GM21737 (cell line): ENCODE results near the gene DHX16.

Experiments
- ATAC-seq: cut with Tn5 transposase; IDR thresholded peaks from one replicate; pipeline ENCODE4 v1.9.1; 2021; ENCODE audit warnings: mild to moderate bottlenecking, moderate library complexity; ENCODE audit not compliant: unreplicated experiment

The DHX16 gene

GRCh38 chr6:30696432-30696831 is 23.6 kb upstream of the DHX16 start:
- ATAC-seq = no peak

DNA sequence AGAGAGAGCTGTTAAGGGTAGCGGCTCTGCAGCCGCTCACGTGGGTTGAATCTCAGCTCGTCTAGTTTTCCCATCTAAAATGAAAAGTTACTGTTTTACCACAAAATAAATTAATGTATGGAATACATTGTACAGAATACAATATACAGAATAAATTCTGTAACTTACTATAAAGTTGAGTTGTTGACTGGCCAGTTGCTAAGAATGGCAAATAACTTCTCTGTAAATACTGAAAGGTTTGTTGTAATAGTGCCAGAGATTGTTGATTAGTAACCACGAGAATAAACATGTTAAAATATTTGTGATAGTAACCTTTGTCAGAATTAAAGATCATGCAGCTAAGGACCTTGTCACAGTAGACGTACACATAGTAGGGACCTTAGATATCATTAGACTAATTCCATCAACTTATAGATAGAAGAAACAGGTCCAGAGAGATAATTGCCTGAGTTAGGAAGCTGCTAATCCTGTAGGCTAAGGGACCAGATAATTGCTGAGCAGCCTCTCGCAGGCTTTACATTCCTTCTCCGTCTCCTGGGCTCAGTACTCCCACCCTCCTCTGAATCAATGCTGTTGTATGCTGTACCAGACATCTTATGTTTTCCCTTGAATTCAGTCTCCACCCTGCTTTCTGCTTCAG is 18.5 kb upstream of the DHX16 start:
- no peak for ATAC-seq

GRCh38 chr6:30690403-30691207 is 17.8 kb upstream of the DHX16 start, which contains the start of gene NRM:
Gene NRM, minus strand, starts transcription at chr6:30690984. Its CDS starts 10 bp downstream, at chr6:30690974.
- peak; percentile 31 for ATAC-seq

GRCh38 chr6:30689985-30690384 is 17.2 kb upstream of the DHX16 start:
- no peak for ATAC-seq

DNA sequence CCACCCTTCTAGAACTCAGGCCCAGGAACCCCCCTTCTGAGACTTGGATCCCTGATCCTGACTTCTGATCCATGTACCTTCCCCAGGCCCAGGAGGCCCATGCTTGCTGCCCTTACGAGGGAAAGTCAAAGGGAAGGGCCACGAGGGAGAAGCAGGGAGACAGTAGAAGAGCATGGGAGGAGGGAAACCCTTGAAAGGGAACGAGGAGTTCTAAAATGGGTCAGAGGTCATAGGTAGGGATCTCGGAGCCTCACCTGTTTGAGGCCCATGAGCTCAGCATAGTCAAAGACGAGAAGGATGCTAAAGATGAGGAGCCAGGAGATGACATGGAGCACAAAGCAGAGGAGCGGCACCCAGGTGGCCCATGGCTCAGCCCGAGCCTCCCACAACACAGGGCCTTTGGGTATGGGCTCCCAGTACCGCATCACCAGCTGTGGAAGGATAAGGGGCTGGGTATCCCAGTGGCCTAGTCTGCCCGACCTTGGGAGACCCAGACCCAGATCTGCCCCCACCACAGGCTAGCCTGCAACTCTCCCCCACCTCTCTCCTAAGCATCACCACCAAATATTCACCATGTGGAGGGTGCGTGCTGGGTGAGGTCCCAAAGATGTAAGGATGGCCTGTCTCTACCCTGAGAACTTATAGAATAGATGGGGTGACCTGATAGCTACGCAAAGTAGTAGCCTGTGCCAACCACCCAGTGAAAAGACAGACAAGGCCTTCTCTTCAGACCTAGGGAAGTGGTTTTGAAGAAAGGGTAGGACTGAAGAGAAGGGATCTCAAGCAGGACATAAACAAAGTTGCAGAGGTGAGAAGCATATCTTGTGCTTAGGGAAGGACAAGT is 16.4 kb upstream of the DHX16 start:
- ATAC-seq = no peak

GRCh38 chr6:30688569-30688968 is 15.8 kb upstream of the DHX16 start:
- no peak for ATAC-seq

DNA sequence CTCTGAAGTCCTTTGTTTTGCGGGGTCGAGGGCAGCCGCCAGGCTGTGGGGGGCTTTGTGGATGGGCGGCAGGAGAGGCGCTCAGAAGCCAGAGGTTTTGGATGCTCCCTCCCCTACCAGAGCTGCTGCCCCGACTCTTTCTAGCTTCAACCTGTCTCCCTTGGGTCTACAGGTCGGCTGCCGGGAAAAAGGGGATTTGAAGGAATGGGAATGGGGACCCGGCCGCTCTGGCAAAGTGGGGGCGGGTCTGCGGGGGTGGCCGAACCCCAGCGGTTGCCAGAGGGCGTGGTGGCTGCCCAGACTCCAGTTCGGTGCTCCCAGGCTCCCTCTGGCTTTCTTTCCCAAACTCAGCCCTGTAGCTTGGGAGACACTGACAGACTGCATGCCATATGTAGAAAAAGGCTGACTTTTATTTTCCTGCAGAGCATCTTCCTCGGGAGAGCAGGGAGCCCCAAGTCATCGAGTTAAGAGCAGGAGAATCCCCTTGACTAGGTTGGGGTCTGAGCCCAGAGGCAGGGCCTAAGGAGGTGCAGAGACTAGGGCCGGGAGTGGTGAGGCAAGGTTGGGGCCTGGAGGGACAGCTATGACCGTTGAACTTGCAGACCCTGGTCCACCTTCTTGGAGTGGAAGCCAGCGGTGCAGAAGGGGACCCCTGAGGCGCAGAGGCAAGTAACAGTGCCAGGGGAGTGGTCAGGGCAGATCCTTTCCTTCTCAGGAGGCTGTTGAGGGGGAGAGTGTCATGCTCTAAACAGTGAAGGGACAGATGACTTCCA is 15.0 kb upstream of the DHX16 start:
- no peak for ATAC-seq

- peak; percentile 45 for ATAC-seq
Observed at GRCh38 chr6:30686908-30687658, 14.3 kb upstream of the DHX16 start.

GRCh38 chr6:30686009-30686907 is 13.5 kb upstream of the DHX16 start, which contains the start of gene PPP1R18:
Gene PPP1R18, minus strand, starts transcription at chr6:30686645. Its CDS starts 627 bp downstream, at chr6:30686018.
- no peak for ATAC-seq

- ATAC-seq = no peak
Observed at GRCh38 chr6:30685157-30686008, 12.6 kb upstream of the DHX16 start.

DNA sequence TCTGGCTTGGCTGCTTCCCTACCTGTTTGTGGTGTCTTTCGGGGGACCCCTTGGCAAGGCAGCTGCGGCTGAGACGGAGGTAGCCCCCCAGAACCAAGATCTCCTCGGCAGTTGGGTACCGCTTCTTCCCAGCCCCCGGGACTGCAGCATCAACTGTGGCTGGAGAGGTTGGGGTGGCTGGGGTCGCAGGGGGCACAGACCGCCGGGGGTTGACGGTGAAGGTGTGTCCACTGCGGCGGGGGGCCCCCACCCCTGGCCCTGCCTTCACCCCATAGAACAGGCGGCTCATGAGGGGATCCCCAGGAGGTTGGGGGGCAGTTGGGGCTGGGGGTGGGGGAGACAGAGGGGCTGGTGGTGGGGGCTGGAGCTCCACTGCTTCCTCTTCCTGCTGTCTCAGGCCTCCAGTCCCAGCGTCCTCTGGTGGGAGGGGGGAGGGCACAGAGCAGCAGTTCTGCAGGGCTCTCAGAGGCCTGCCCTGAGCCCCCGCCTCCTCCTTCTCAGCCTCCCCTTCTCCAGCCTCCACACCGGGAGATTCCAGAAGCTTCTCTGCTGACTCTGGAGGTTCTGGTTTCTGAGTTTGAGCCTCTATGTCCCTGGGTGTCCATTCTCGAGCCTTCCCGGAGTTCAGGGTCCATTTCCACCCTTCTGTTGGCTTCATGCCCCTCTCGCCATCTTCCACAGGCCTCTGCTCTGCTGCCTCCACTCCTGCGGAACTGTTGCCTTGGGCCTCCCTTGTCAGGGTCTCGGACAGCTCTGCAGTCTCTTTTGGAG is 11.8 kb upstream of the DHX16 start:
- ATAC-seq = no peak

GRCh38 chr6:30683980-30684338 is 11.2 kb upstream of the DHX16 start:
- ATAC-seq = no peak

DNA sequence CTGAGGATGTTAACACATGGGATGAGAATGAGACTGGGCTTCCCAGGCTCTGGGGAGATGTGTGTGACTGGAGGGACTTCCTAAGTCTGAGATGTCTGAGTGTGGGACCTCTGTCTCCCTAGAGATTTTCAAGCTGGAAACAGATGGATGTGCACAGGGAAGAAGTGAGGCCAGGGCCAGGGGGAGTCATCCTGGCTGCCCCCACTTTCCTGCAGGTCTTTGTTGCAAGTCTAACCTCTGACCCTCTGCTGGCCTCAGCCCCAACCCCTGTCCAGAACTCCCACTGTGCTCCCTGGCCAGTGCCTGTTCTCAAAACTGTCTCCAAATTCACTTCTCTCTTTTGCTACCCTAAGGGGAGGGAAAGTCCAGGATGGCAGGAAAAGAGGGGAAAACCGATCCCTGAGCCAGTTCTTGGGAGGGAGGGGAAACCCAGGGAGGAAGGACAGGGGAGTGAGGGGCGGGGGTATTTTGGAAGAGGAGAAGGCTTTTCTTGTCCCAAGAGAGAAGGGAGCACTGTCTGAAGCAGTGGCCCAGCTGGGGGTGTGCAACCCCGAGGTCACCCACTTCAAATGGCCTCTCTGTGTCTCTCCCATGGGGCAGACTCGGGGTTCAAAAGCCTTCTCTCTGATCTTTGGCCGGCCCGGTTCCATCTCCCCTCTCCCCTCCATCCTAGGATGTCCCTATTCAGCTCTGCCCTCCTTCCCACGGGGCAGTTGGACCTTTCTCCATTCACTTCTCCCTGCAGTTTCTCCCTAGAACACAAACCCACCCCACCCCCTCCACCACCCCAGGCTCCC is 10.6 kb upstream of the DHX16 start:
- ATAC-seq = no peak

- peak; percentile 38 for ATAC-seq
Observed at GRCh38 chr6:30682143-30683117, 9.6 kb upstream of the DHX16 start.

GRCh38 chr6:30681766-30682142 is 8.9 kb upstream of the DHX16 start:
- no peak for ATAC-seq
